HG02588 (cell line): ENCODE measurements around the gene TNFAIP1.
"Not testable (repeated sequence)": the region's sequence is repeated elsewhere in the genome, so short reads cannot be mapped to it uniquely, and the experiment has no call there.

Experiments
- ATAC-seq: cut with Tn5 transposase; IDR thresholded peaks from one replicate; pipeline ENCODE4 v1.9.1; 2021; ENCODE audit warnings: mild to moderate bottlenecking, moderate library complexity; ENCODE audit not compliant: unreplicated experiment

Gene TNFAIP1

GRCh38 chr17:28335201-28335958 is at the start of gene TNFAIP1, which contains the start of gene IFT20:
TNFAIP1 (plus strand) TSS chr17:28335761; CDS start chr17:28339522, 3,761 bp downstream.
IFT20 (minus strand) TSS chr17:28335472; CDS start chr17:28331985, 3,487 bp downstream.
- ATAC-seq, result peak; percentile 94

GRCh38 chr17:28285965-28286364 is 49.6 kb upstream of the TNFAIP1 start:
- no peak for ATAC-seq

GRCh38 chr17:28290703-28291102 is 44.9 kb upstream of the TNFAIP1 start:
- ATAC-seq, result no peak

- no peak for ATAC-seq
Observed at GRCh38 chr17:28291780-28292330, 43.7 kb upstream of the TNFAIP1 start.

- not testable (repeated sequence) for ATAC-seq
Observed at GRCh38 chr17:28292878-28293277, 42.7 kb upstream of the TNFAIP1 start.

- no peak for ATAC-seq
Observed at GRCh38 chr17:28293994-28294393, 41.6 kb upstream of the TNFAIP1 start.

- ATAC-seq, result no peak
Observed at GRCh38 chr17:28295677-28296578, 39.6 kb upstream of the TNFAIP1 start.

- ATAC-seq, result no peak
Observed at GRCh38 chr17:28298449-28298848, 37.1 kb upstream of the TNFAIP1 start.

GRCh38 chr17:28306954-28307401 is 28.6 kb upstream of the TNFAIP1 start:
- no peak for ATAC-seq

- no peak for ATAC-seq
Observed at GRCh38 chr17:28313841-28314240, 21.7 kb upstream of the TNFAIP1 start.

GRCh38 chr17:28315846-28316705 is 19.5 kb upstream of the TNFAIP1 start:
- no peak for ATAC-seq

GRCh38 chr17:28317099-28317965 is 18.2 kb upstream of the TNFAIP1 start:
- no peak for ATAC-seq

GRCh38 chr17:28317966-28318758 is 17.4 kb upstream of the TNFAIP1 start:
- ATAC-seq, result no peak

GRCh38 chr17:28318759-28319597 is 16.6 kb upstream of the TNFAIP1 start, which contains the start of gene TMEM97:
TMEM97 (plus strand) TSS chr17:28319200; CDS start chr17:28319240, 40 bp downstream.
- peak; percentile 96 for ATAC-seq

- ATAC-seq, result no peak
Observed at GRCh38 chr17:28319598-28319935, 16.0 kb upstream of the TNFAIP1 start.

- ATAC-seq, result no peak
Observed at GRCh38 chr17:28320215-28321061, 15.1 kb upstream of the TNFAIP1 start.

- ATAC-seq, result no peak
Observed at GRCh38 chr17:28324267-28324745, 11.3 kb upstream of the TNFAIP1 start.
